Retinal pigment epithelial cell (primary cell): ENCODE measurements around the gene TRIM13.

Experiments used
- DNase-seq: peaks from one replicate; pipeline ENCODE4 v3.0.0-alpha.2; 2010; ENCODE audit warnings: low read depth
- H3K4me3 ChIP-seq: 2 replicates; pipeline ENCODE4 v1.5.1; 2011; ENCODE audit warnings: mild to moderate bottlenecking, low read length, control low read depth, moderate library complexity
- CTCF ChIP-seq: conservative IDR thresholded peaks from 2 replicates; pipeline ENCODE4 v1.5.1; 2011; ENCODE audit warnings: low read depth, low read length, control low read depth, inconsistent platforms

TRIM13 gene

GRCh38 chr13:49958321-49958720 is 38.5 kb upstream of the TRIM13 start:
- no peak for DNase-seq
- no peak for TF ChIP-seq CTCF

GRCh38 chr13:49967456-49967855 is 29.4 kb upstream of the TRIM13 start:
- no peak overlapping the region for H3K4me3 ChIP-seq
- TF ChIP-seq CTCF, result no peak
- no peak for DNase-seq

More at GRCh38 chr13:49958321-49958720, 38.5 kb upstream of the TRIM13 start:
- H3K4me3 ChIP-seq, result no peak overlapping the region

GRCh38 chr13:49972709-49973108 is 24.1 kb upstream of the TRIM13 start:
- DNase-seq, result no peak
- no peak overlapping the region for H3K4me3 ChIP-seq
- no peak for TF ChIP-seq CTCF

- H3K4me3 ChIP-seq, result no peak overlapping the region
- DNase-seq, result no peak
- no peak for TF ChIP-seq CTCF
These were observed 21.0 kb upstream of the TRIM13 start for GRCh38 chr13:49975826-49976225.

GRCh38 chr13:49976314-49977258 is 20.3 kb upstream of the TRIM13 start:
- no peak for DNase-seq

GRCh38 chr13:49977992-49978391 is 18.9 kb upstream of the TRIM13 start:
- no peak overlapping the region for H3K4me3 ChIP-seq
- no peak for TF ChIP-seq CTCF
- DNase-seq, result no peak

More at GRCh38 chr13:49976314-49977258, 20.3 kb upstream of the TRIM13 start:
- no peak overlapping the region for H3K4me3 ChIP-seq
- peak; percentile 92 for TF ChIP-seq CTCF

- no peak overlapping the region for H3K4me3 ChIP-seq
- no peak for TF ChIP-seq CTCF
- no peak for DNase-seq
These were observed 16.6 kb upstream of the TRIM13 start for GRCh38 chr13:49980266-49980665.
